GM12878 (cell line): ENCODE results near the gene ITGB8. TPM values are rescaled to one million over a fixed set of nuclear protein-coding genes. Genes with fewer than 3 reads are reported as not detected.

Source experiments
- ATAC-seq: fragments of 200-7000 bp; cut with Tn5 transposase; 3 replicates; pipeline ENCODE4 v1.9.1; 2020; ENCODE audit warnings: mild to moderate bottlenecking, moderate library complexity
- BruUV-seq: library from RNA; stranded (reverse); fragments of 400-500 nt; replicated peaks from 2 replicates; lab custom pipeline; 2021; lab: Mats Ljungman, UMichigan
- CTCF ChIA-PET: fragments of 300-600 bp; sonication (Branson Sonifier 250); formaldehyde crosslinking; extraction: SDS; loops from one replicate; lab custom pipeline; 2021; ENCODE audit warnings: inconsistent platforms; lab: Yijun Ruan, JAX
- POLR2A ChIA-PET: fragments of 350-600 bp; formaldehyde crosslinking; extraction: SDS; loops from one replicate; lab custom pipeline; 2021; ENCODE audit warnings: inconsistent platforms; lab: Charles Lee
- RAD21 ChIA-PET: fragments of 300-600 bp; sonication (Branson Sonifier 250); formaldehyde crosslinking; loops from one replicate; lab custom pipeline; 2023; ENCODE audit warnings: antibody characterized with exemption; ENCODE audit not compliant: unreplicated experiment; lab: Charles Lee
- SMC1A ChIA-PET: fragments of 300-600 bp; sonication (Branson Sonifier 250); formaldehyde crosslinking; loops from one replicate; lab custom pipeline; 2023; ENCODE audit not compliant: unreplicated experiment, uncharacterized antibody; lab: Charles Lee
- DNase-seq: peaks from one replicate; pipeline ENCODE4 v3.0.0-alpha.2; 2011; ENCODE audit warnings: low read depth, low spot score
- FAIRE-seq: peaks from 3 replicates; lab custom pipeline; 2011; peaks lifted over from hg19 to GRCh38; lab: Jason Lieb, UNC
- H2AFZ ChIP-seq: 2 replicates; pipeline ENCODE4 v1.6.0; 2011; ENCODE audit warnings: low read depth, low read length, control low read depth; ENCODE audit not compliant: control insufficient read depth
- H3K27ac ChIP-seq: 2 replicates; pipeline ENCODE4 v1.5.1; 2011; ENCODE audit warnings: control low read depth; ENCODE audit not compliant: control insufficient read depth, insufficient read depth
- H3K27me3 ChIP-seq, 2 experiments: replicated peaks in 1 of 2; 2 replicates each; pipeline versions ENCODE4 v1.6.0 to v1.6.1; 2011; ENCODE audit warnings: low read length in 1 of 2; ENCODE audit not compliant: control insufficient read depth in 2 of 2, insufficient read depth in 2 of 2
- H3K36me3 ChIP-seq, 2 experiments: 2 replicates each; pipeline ENCODE4 v1.5.1; 2011; ENCODE audit warnings: low read length in 1 of 2; ENCODE audit not compliant: control insufficient read depth in 2 of 2, insufficient read depth in 2 of 2
- H3K4me1 ChIP-seq: 2 replicates; pipeline ENCODE4 v1.6.1; 2011; ENCODE audit warnings: mild to moderate bottlenecking, low read length, moderate library complexity, mixed read lengths; ENCODE audit not compliant: control insufficient read depth, insufficient read depth
- H3K4me2 ChIP-seq: 2 replicates; pipeline ENCODE4 v1.6.0; 2011; ENCODE audit warnings: control low read depth; ENCODE audit not compliant: control insufficient read depth, insufficient read depth
- H3K4me3 ChIP-seq: fragments of 200-600 bp; sonication (generic); 2 replicates; pipeline ENCODE4 v1.5.1; 2016
- H3K79me2 ChIP-seq: 2 replicates; pipeline ENCODE4 v1.6.0; 2011; ENCODE audit warnings: low read length; ENCODE audit not compliant: control insufficient read depth, insufficient read depth
- H3K9ac ChIP-seq: 2 replicates; pipeline ENCODE4 v1.8.0; 2011; ENCODE audit warnings: low read length, control low read depth, mixed read lengths; ENCODE audit not compliant: control insufficient read depth, insufficient read depth
- H3K9me3 ChIP-seq: replicated peaks from 3 replicates; pipeline ENCODE4 v1.5.1; 2011; ENCODE audit warnings: mild to moderate bottlenecking, low read length; ENCODE audit not compliant: control insufficient read depth, insufficient read depth
- H4K20me1 ChIP-seq: 2 replicates; pipeline ENCODE4 v1.6.0; 2011; ENCODE audit not compliant: control insufficient read depth, insufficient read depth
- MEF2A ChIP-seq: IDR thresholded peaks from 2 replicates; pipeline ENCODE4 v1.6.1; 2011; ENCODE audit warnings: low read depth, mild to moderate bottlenecking, low read length, moderate library complexity; ENCODE audit not compliant: insufficient read depth
- MXI1 ChIP-seq: fragments of 150-350 bp; IDR thresholded peaks from 2 replicates; pipeline ENCODE4 v1.6.1; 2011; ENCODE audit warnings: low read depth, mild to moderate bottlenecking, inconsistent platforms, low read length, improper control_type of control experiment
- NBN ChIP-seq: fragments of 450-650 bp; IDR thresholded peaks from 2 replicates; pipeline ENCODE4 v1.6.1; 2016
- NR2C2 ChIP-seq: IDR thresholded peaks from 2 replicates; pipeline ENCODE4 v1.6.1; 2011; ENCODE audit warnings: borderline replicate concordance, low read depth; ENCODE audit not compliant: control insufficient read depth, insufficient read length
- PAX8 ChIP-seq: fragments of 450-650 bp; IDR thresholded peaks from 2 replicates; pipeline ENCODE4 v1.6.1; 2017; ENCODE audit warnings: mild to moderate bottlenecking, moderate library complexity
- SIN3A ChIP-seq: IDR thresholded peaks from 2 replicates; pipeline ENCODE4 v1.6.1; 2012; ENCODE audit warnings: low read depth, low read length, improper control_type of control experiment
- SMC3 ChIP-seq: IDR thresholded peaks from 2 replicates; pipeline ENCODE4 v1.6.1; 2011; ENCODE audit warnings: low read length, improper control_type of control experiment, borderline replicate concordance
- WGBS: methylation state at CpG from one replicate; pipeline ENCODE4 v1.1.6; 2016; ENCODE audit warnings: low lambda C conversion rate; ENCODE audit not compliant: insufficient replicate concordance, insufficient coverage; ENCODE audit errors: missing lambda C conversion rate; 5-methylcytosine and 5-hydroxymethylcytosine counted together
- in situ Hi-C: fragments of 300-500 bp; cut with MboI; formaldehyde crosslinking; loops from 9 replicates; pipeline ENCODE4 v1.14.3; 2018; ENCODE audit warnings: mixed read lengths
- intact Hi-C: fragments of 100-400 bp; cut with micrococcal nuclease; formaldehyde crosslinking; loops from one replicate; pipeline ENCODE4 v1.14.2; 2022; ENCODE audit not compliant: unreplicated experiment
- polyA plus RNA-seq, 11 experiments: library from polyadenylated mRNA; depleted of rRNA in 4 of 11; unstranded in 6 of 11; stranded (reverse) in 5 of 11; fragments of >200 nt; fragmentation: Nextera tagmentation in 4 of 11; fragmentation: Illumina TruSeq in 1 of 11; extraction: Ambion mirVana in 4 of 11; extraction: Trizol in 1 of 11; gene quantifications; 1 replicate in 1 of 11; 2 replicates in 10 of 11; pipeline versions ENCODE4 v1.2.1 to v1.2.3, GENCODE V29; 2011 to 2016; ENCODE audit warnings: inconsistent platforms in 2 of 11, missing spikeins in 2 of 11, low read depth in 1 of 11
- total RNA-seq, 4 experiments: library from RNA; depleted of rRNA in 3 of 4; stranded (reverse); fragments of >200 nt in 3 of 4; fragmentation: Illumina TruSeq in 1 of 4; extraction: Trizol in 1 of 4; gene quantifications; 2 replicates each; pipeline versions ENCODE4 v1.2.1 to v1.2.3, GENCODE V29; 2013 to 2021

Gene ITGB8
- total and polyA plus RNA-seq, 10 of the 15 experiments (the other 5 are each of a cell fraction or from before 2014, with no cell fraction given): 0.37 to 26.2 (median 1.5) TPM

DNA sequence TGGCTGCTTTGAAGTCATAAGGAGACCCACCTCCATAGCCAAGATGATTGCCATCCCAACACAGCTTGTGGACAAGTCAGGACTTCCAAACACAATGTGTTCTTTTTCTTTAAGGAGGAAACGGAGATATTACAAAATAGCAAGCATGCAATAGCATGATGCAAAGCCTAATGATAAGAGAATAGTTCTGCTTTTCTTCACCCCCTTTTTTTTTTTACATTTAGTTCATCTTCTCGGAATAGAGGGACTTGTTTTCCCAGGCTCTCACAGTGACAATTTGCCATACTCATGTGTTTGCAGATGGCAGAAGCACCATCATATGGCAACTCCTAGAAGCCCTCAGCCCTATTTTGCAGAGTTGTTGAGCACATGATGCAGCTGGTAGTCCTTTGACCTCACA lies 119.8 kb downstream of the ITGB8 start:
- 53% methylated on average over 2 of the region's 2 CpGs for WGBS
- no peak for DNase-seq
- TF ChIP-seq SMC3 (no peak), PAX8 (no peak), SIN3A (no peak), MEF2A (no peak)
- Histone ChIP-seq H3K4me3 (no peak overlapping the region), H3K9ac (no peak overlapping the region), H4K20me1 (no peaks in the 10 kb centered on the region), H3K27me3 (no peaks in the 10 kb centered on the region), H3K9me3 (no peaks in the 10 kb centered on the region; the same call in 2 of the 3 replicates), H3K27ac (no peak overlapping the region), H2AFZ (no peak overlapping the region), H3K79me2 (no peaks in the 10 kb centered on the region), H3K4me1 (peaks cover 8% of the 10 kb centered on the region), H3K36me3 (no peaks in the 10 kb centered on the region), H3K4me2 (no peak overlapping the region)
- ChIA-PET POLR2A (no interaction called here), RAD21 (no interaction called here), CTCF (interaction anchor here (2.7 kb wide), 1 partner anchor 9 kb away, joined by 13 read pairs; no protein-coding TSS in a partner anchor), SMC1A (interaction anchor here (1.3 kb wide), 1 partner anchor 146 kb away, joined by 3 read pairs; no protein-coding TSS in a partner anchor)
- ATAC-seq: no peak
- in situ Hi-C loops (no loop called here), intact Hi-C loops (no loop called here)
- no peak for FAIRE-seq
- no TSS peak for BruUV-seq

DNA sequence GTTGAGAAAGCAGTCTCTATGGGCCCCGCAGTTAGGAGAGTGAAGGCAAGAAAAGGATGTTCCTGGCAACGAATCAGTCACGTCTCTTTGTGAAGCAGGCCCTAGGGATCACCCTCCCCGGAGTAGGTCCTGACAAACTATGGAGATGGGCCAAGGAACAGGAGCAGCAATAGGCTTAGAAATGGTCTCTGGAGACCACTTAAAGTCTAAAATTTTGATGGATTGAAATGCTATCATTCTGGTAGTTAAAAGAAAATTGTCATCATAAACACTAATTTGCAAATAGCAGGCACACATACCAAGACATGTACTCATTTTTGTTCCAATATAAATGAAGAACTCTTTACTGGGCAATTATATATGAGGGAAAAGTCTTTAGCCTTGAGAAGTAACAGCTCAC lies 123.5 kb downstream of the ITGB8 start:
- Histone ChIP-seq H3K36me3 (no peaks in the 10 kb centered on the region), H3K4me1 (no peaks in the 10 kb centered on the region), H3K9me3 (no peaks in the 10 kb centered on the region; the same call in 2 of the 3 replicates), H4K20me1 (no peaks in the 10 kb centered on the region), H3K27ac (no peak overlapping the region), H3K4me2 (no peak overlapping the region), H3K9ac (no peak overlapping the region), H3K79me2 (no peaks in the 10 kb centered on the region), H3K27me3 (no peaks in the 10 kb centered on the region)
- in situ Hi-C loops (no loop called here), intact Hi-C loops (no loop called here)
- DNase-seq (no peak), ATAC-seq (no peak)
- ChIA-PET SMC1A (no interaction called here), POLR2A (no interaction called here), CTCF (no interaction called here)
- 76% methylated on average over 4 of the region's 4 CpGs for WGBS
- no peak for TF ChIP-seq MXI1
- no peak for TF ChIP-seq NBN
- TF ChIP-seq NR2C2: no peak
- TF ChIP-seq, all 136 proteins: peak for 0
- no peak for FAIRE-seq
- no peak overlapping the region for H2AFZ ChIP-seq
- no TSS peak for BruUV-seq
- H3K4me3 ChIP-seq: no peak overlapping the region
- RAD21 ChIA-PET: no interaction called here
